Neural cell (in vitro differentiated cells): ENCODE data around the gene CPNE4. TPM values are rescaled to one million over a fixed set of nuclear protein-coding genes. Genes with fewer than 3 reads are reported as not detected.

Experiments
- H2AFZ ChIP-seq: fragments of 200-600, 300-800 bp; sonication (generic), shearing (Covaris generic); 2 replicates; pipeline ENCODE4 v1.6.0; 2014; ENCODE audit warnings: low read depth, mild to moderate bottlenecking, antibody characterized with exemption, low read length, moderate library complexity
- H3F3A ChIP-seq: fragments of 200-600 bp; shearing (Covaris generic); 2 replicates; pipeline ENCODE4 v1.6.1; 2016; ENCODE audit warnings: mild to moderate bottlenecking, moderate library complexity, mixed read lengths, antibody characterized with exemption, low read length; ENCODE audit not compliant: insufficient read depth, poor library complexity, severe bottlenecking
- H3K27ac ChIP-seq: fragments of 200-600, 300-800 bp; sonication (generic), shearing (Covaris generic); 2 replicates; pipeline ENCODE4 v1.5.1; 2014; ENCODE audit warnings: mild to moderate bottlenecking, low read length, moderate library complexity
- H3K27me3 ChIP-seq: fragments of 300-800, 200-600 bp; sonication (generic), shearing (Covaris generic); 2 replicates; pipeline ENCODE4 v1.6.0; 2014; ENCODE audit warnings: mild to moderate bottlenecking, low read depth, low read length, moderate library complexity; ENCODE audit not compliant: insufficient read depth
- H3K36me3 ChIP-seq: fragments of 300-800, 200-600 bp; sonication (generic), shearing (Covaris generic); 2 replicates; pipeline ENCODE4 v1.5.1; 2014; ENCODE audit warnings: mild to moderate bottlenecking, antibody characterized with exemption, low read length, moderate library complexity; ENCODE audit not compliant: insufficient read depth
- H3K4me2 ChIP-seq: fragments of 300-800, 200-600 bp; sonication (generic), shearing (Covaris generic); 2 replicates; pipeline ENCODE4 v1.6.0; 2014; ENCODE audit warnings: mild to moderate bottlenecking, low read length
- H3K4me3 ChIP-seq: fragments of 300-800, 200-600 bp; sonication (generic), shearing (Covaris generic); 2 replicates; pipeline ENCODE4 v1.5.1; 2014; ENCODE audit warnings: mild to moderate bottlenecking, low read length, moderate library complexity
- H3K79me2 ChIP-seq: fragments of 200-600 bp; shearing (Covaris generic); replicated peaks from 2 replicates; pipeline ENCODE4 v1.6.0; 2014; ENCODE audit warnings: mild to moderate bottlenecking, low read length, moderate library complexity; ENCODE audit not compliant: insufficient read depth
- H3K9ac ChIP-seq: fragments of 300-800, 200-600 bp; sonication (generic), shearing (Covaris generic); 2 replicates; pipeline ENCODE4 v1.6.1; 2016; ENCODE audit warnings: mild to moderate bottlenecking, low read length, mixed read lengths
- H3K9me2 ChIP-seq: fragments of 200-600 bp; shearing (Covaris generic); 2 replicates; pipeline ENCODE4 v1.6.1; 2016; ENCODE audit warnings: mild to moderate bottlenecking, low read length, mixed read lengths; ENCODE audit not compliant: insufficient read depth
- H3K9me3 ChIP-seq: fragments of 200-600, 300-800 bp; sonication (generic), shearing (Covaris generic); 2 replicates; pipeline ENCODE4 v1.6.1; 2016; ENCODE audit warnings: mild to moderate bottlenecking, mixed run types, low read length, moderate library complexity, mixed read lengths
- H4K20me1 ChIP-seq: fragments of 200-600 bp; shearing (Covaris generic); 2 replicates; pipeline ENCODE4 v1.6.1; 2016; ENCODE audit warnings: mild to moderate bottlenecking, mixed run types; ENCODE audit not compliant: insufficient read depth
- CTCF ChIP-seq: fragments of 450-650 bp; IDR thresholded peaks from 2 replicates; pipeline ENCODE4 v1.5.1; 2014; ENCODE audit warnings: antibody characterized with exemption, mild to moderate bottlenecking, moderate library complexity; ENCODE audit not compliant: poor library complexity, severe bottlenecking
- EP300 ChIP-seq: fragments of 450-650 bp; conservative IDR thresholded peaks from 2 replicates; pipeline ENCODE4 v1.6.1; 2014; ENCODE audit warnings: antibody characterized with exemption, mild to moderate bottlenecking, moderate library complexity; ENCODE audit not compliant: poor library complexity, severe bottlenecking
- EZH2 ChIP-seq: fragments of 200-600, 300-800 bp; shearing (Covaris generic), sonication (generic); IDR thresholded peaks from 2 replicates; pipeline ENCODE4 v1.6.1; 2014; ENCODE audit warnings: antibody characterized with exemption, low read length, borderline replicate concordance, mild to moderate bottlenecking; ENCODE audit not compliant: insufficient read depth, poor library complexity, severe bottlenecking
- MXI1 ChIP-seq: fragments of 450-650 bp; conservative IDR thresholded peaks from 2 replicates; pipeline ENCODE4 v1.6.1; 2014; ENCODE audit warnings: antibody characterized with exemption, mild to moderate bottlenecking; ENCODE audit not compliant: poor library complexity, severe bottlenecking
- POLR2AphosphoS5 ChIP-seq: IDR thresholded peaks from 2 replicates; pipeline ENCODE4 v1.6.1; 2012
- RAD21 ChIP-seq: fragments of 450-650 bp; conservative IDR thresholded peaks from 2 replicates; pipeline ENCODE4 v1.6.1; 2014; ENCODE audit warnings: antibody characterized with exemption, mild to moderate bottlenecking, moderate library complexity
- REST ChIP-seq: IDR thresholded peaks from 2 replicates; pipeline ENCODE4 v1.6.1; 2012; ENCODE audit warnings: borderline replicate concordance
- SMC3 ChIP-seq: fragments of 450-650 bp; conservative IDR thresholded peaks from 2 replicates; pipeline ENCODE4 v1.6.1; 2014; ENCODE audit warnings: antibody characterized with exemption, mild to moderate bottlenecking, moderate library complexity; ENCODE audit not compliant: poor library complexity
- TAF1 ChIP-seq: IDR thresholded peaks from 2 replicates; pipeline ENCODE4 v1.6.1; 2012; ENCODE audit warnings: low read depth
- polyA plus RNA-seq: library from polyadenylated mRNA; depleted of rRNA; stranded (reverse); fragments of >200 nt; gene quantifications from 2 replicates; pipeline ENCODE4 v1.2.3, GENCODE V29; 2014

CPNE4 gene
- polyA plus RNA-seq, 1 donor from 2014 or later, result 0.59 TPM

GRCh38 chr3:131796558-131797198 is 238.1 kb downstream of the CPNE4 start:
- TF ChIP-seq MXI1 (no peak), EP300 (no peak), REST (no peak), EZH2 (no peak), RAD21 (no peak), POLR2AphosphoS5 (no peak), TAF1 (no peak), SMC3 (no peak), CTCF (no peak)
- Histone ChIP-seq H3K27ac (no peak overlapping the region), H3K4me2 (no peak overlapping the region), H3K4me3 (no peak overlapping the region), H2AFZ (no peak overlapping the region), H4K20me1 (no peaks in the 10 kb centered on the region), H3K27me3 (no peaks in the 10 kb centered on the region), H3K36me3 (no peaks in the 10 kb centered on the region), H3F3A (no peaks in the 10 kb centered on the region), H3K79me2 (no peaks in the 10 kb centered on the region), H3K9me2 (no peaks in the 10 kb centered on the region), H3K9me3 (no peaks in the 10 kb centered on the region), H3K9ac (no peak overlapping the region)

- H4K20me1 ChIP-seq, result no peaks in the 10 kb centered on the region
- TF ChIP-seq EP300, result no peak
- TF ChIP-seq EZH2, result no peak
- TF ChIP-seq MXI1, result no peak
- TF ChIP-seq CTCF, result no peak
- H3K4me2 ChIP-seq, result no peak overlapping the region
- no peaks in the 10 kb centered on the region for H3K27me3 ChIP-seq
- no peaks in the 10 kb centered on the region for H3K36me3 ChIP-seq
- H3F3A ChIP-seq, result no peaks in the 10 kb centered on the region
- H3K9ac ChIP-seq, result no peak overlapping the region
- H3K79me2 ChIP-seq, result no peaks in the 10 kb centered on the region
- H3K9me3 ChIP-seq, result no peaks in the 10 kb centered on the region
- no peak overlapping the region for H2AFZ ChIP-seq
- H3K4me3 ChIP-seq, result no peak overlapping the region
- no peaks in the 10 kb centered on the region for H3K9me2 ChIP-seq
- H3K27ac ChIP-seq, result no peak overlapping the region
Observed at GRCh38 chr3:131796111-131796510, 238.7 kb downstream of the CPNE4 start.
